Epithelial cell of prostate (primary cell): ENCODE results near the gene OCEL1.

Source experiments
- DNase-seq: peaks from one replicate; pipeline ENCODE4 v3.0.0-alpha.2; 2011; ENCODE audit warnings: low read depth, low spot score
- H3K27ac ChIP-seq: fragments of 450-650 bp; 2 replicates; pipeline ENCODE4 v1.5.1; 2017; ENCODE audit warnings: mild to moderate bottlenecking

The OCEL1 gene

DNA sequence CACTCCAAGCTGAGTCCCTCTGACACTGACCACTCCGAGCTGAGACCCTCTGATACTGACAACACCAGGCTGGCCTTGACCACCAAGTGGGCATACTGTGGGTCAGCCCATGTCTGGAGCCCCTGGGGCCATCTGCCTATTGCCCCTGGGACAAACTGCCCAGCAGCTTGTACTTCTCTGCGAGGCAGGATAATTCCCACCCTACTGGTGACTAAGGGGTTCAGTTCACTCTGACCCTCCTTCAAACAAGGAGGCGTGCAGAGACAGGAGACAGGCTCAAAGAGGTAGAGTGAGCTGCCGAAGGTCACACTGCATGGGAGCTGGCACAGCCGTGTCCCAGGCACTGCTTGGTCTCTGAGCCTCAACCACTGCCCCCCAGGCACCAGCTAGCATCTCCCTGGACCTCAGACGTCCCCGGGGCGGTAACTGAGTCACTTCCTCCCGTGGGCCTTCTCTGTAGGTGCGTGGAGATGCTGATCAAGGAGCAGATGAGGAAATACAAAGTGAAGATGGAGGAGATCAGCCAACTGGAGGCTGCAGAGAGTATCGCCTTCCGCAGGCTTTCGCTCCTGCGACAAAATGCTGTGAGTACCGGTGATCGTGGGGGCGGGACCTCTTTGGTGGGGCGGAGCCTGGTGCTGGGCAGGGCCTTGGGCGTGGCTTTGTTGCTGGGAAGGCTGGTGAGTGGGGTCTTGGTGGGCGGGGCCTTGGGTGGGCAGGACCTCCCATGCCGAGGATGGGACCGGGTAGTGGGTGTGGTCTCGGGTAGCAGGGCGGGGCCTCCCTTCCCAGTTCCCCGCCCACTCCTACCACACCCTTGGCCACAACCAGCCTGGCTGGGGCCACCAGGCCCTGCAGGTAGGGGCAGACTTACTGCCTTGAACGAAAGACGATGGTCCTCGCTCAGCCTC lies 16.6 kb upstream of the OCEL1 start:
- DNase-seq = no peak

DNA sequence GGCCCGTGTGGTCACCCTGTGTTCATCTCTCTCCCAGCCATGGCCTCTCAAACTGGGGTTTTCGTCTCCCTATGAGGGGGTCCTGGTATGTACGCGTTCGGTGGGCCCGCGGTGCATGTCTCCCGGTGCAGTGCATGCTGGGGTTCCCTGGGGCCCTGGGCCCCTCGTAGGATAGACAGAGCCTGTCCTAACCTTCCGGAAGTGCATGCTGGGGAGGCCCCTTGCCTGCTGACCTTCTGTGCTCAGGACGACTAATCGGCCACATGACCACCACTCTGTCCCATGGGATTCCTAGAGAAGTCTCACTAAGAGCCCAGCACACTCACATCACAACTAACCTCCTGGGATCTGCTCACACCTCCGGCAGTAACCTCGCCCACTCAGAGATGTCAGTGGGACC lies 15.7 kb upstream of the OCEL1 start:
- DNase-seq = no peak
- H3K27ac ChIP-seq = no peak overlapping the region

More for the DNA sequence above, 16.6 kb upstream of the OCEL1 start:
- no peak overlapping the region for H3K27ac ChIP-seq

DNA sequence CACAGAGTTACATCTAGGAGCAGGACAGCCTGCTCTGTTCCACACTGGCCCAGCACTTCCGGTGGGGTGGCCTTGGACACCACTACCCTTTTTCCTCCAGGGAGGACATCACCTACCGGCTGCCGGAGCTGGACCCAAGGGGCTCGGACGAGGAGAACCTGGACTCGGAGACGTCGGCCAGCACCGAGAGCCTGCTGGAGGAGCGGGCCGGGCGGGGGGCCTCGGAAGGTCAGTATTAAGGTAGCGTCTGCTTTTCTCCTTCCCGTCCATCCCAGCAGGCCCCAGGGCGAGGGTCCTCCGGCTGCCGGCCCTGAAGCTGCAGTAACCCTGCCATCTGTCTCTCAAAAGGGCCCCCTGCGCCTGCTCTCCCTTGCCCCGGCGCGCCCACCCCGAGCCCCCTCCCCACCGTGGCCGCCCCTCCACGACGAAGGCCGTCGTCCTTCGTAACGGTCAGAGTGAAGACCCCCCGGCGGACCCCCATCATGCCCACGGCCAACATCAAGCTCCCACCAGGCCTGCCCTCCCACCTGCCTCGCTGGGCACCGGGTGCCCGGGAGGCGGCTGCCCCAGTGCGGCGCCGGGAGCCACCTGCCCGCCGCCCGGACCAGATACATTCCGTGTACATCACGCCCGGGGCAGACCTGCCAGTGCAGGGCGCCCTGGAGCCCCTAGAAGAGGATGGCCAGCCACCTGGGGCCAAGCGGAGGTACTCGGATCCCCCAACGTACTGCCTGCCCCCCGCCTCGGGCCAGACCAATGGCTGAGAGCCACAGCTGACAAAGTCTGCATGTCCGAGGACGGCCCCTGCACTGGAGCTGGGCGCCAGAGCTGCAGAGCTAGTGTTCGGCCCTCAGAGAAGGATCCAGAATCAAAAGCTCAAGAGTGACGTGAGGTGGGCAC lies 14.2 kb upstream of the OCEL1 start:
- DNase-seq = no peak
- no peak overlapping the region for H3K27ac ChIP-seq

DNA sequence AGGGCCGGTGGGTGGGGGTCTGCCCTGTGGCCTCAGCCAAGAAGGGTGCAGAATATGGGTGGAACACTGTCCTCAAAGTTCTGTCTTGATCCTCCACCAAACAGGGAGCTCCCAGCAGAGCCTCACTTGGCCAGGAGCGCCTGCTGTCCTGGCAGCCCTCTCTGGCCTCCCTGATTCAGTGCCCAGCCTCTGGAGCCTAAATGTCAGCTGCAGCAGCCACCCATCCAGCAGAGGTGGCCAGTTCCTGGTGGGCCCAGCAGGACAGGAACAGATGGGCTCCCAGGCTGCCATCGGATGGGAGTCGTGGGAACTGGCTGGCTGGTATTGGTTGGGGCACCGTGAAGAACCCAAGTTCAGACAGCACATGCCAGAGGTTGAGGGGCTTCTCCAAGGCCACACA lies 12.7 kb upstream of the OCEL1 start:
- no peak for DNase-seq
- no peak overlapping the region for H3K27ac ChIP-seq

DNA sequence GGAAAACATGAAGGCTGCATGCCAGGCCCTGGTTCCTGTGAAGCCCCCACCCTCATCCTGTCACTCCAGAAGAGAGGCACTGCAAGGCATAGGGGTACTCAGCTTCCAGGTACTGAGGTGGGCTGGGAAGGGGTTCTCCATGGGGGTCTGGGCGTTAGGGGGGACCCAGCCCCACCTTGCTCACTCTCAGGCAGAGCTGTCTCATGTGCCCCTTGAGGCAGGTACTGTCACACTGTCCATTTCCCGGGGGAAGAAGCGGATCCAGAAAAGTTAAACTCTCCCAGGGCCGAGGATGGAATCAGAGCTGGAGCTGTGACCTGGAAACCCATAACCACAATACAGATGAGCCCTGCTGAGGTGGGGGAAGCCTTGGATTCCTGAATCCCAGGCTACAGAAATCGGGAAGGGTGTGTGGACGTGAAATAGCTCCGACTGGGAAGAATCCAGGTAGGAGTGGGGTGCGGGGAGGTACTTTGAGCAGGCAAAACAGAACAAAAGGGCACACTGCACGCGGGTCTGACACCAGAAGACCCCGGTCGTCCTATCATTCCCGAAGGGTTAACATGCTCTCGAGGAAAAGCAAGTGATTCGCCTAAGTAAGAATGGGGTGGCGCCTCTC lies 11.4 kb upstream of the OCEL1 start:
- DNase-seq = no peak
- peak overlapping the region; percentile 80 for H3K27ac ChIP-seq

DNA sequence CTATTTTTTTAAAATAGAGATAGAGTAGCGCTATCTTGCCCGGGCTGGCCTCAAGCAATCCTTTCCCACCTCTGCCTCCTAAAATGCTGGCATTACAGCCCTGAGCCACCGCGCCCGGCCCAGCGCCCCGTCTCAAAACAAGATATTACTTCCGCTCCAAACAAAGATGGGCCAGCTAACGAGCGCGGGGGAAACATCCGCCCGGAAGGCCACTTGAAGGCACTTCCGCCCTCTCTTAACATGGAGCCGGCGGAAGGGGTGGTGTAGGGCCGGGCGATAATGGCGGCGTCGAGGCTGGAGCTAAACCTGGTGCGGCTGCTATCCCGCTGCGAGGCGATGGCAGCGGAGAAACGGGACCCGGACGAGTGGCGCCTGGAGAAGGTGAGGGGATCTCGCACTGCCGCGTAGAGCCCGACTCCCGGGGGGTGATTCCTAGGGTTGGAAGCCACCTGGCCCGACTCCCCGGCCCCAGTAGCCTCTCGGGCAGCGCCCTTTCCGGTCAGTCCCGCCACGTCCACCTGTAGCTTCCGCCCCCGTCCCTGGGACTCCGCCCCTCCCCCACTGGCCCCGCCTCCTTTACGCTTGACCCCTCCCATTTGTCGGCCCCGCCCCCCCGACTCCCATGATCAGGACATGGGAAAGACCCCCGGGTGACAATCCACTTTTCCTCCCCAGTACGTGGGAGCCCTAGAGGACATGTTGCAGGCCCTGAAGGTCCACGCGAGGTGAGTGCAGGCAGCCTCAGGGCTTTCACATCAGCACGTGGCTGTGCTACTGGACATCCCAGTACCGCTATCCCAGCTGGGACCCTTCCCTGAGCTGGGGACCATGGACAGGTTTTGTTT lies 10.7 kb upstream of the OCEL1 start, which contains the start of gene USE1:
Gene USE1 (plus strand): TSS at position 231 of the 845 bp plus-strand sequence. CDS start 49 bp downstream, at position 280.
- H3K27ac ChIP-seq = peak within 1 kb of the TSS; percentile 80
- DNase-seq = peak; percentile 59

DNA sequence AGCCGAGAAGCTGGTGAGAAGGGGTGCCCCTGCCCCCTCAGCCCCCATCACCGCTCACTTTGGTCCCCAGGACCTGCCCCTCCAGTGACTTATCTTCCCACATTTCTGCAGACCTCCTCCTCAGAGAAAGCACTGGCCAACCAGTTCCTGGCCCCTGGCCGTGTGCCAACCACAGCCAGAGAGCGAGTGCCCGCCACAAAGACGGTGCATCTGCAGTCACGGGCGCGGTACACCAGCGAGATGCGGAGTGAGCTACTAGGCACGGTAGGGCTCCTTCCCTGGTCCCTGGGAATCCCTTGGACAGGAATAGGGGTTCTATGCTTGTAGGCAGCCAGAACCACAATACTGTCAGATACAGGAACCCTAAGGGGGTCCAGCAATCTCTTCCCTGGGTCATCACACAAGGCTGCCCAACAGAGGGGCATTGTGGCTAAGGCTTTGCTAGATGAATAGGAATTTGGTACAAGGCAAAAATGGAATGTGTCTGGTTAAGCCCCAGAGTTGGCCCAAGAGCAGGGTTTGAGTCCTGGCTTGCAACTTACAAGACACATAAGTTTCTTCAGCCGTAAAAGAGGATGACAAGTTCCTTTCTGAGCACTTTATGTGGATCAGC lies 9.9 kb upstream of the OCEL1 start:
- DNase-seq = no peak
- H3K27ac ChIP-seq = no peak overlapping the region

DNA sequence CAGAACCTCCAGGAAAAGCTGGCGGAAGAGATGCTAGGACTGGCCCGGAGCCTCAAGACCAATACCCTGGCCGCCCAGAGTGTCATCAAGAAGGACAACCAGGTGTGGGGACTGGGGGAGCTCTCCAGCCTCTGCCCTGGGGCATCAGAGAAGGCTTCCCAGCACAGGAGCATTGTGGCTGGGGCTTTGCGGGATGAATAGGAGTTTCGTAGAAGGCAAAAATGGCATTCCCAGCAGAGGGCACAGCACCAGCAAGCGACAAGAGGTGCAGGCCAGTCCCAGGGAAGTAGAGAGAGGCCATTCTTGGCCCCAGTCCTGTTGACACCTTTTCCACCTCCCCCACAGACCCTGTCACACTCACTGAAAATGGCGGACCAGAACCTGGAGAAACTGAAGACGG lies 6.7 kb upstream of the OCEL1 start:
- DNase-seq = no peak
- no peak overlapping the region for H3K27ac ChIP-seq

DNA sequence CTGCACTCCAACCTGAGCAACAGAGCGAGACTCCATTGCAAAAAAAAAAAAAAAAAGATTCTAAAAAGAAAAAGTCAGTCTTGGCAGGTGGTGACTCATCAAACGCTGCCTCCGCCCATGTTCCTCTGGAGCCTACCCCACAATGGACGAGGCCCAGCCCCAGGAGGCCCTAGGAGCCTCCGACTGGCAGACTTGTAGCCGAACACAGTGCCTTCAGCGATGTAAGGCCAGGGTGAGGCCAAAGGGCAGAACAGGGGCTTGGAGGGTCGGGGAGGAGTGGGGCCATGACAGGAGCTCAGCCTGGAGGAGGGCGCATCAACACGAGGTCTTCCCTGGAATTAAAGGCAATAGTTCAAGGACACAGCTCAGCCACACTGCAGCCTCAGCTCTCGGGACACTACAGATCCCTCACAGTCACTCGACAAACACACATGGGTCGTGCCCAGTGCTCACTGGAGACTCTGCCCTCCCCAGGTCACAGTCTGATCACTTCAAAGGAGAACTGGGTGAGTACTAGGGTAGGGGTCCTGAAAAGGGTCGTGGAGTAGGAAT lies 5.7 kb upstream of the OCEL1 start:
- no peak overlapping the region for H3K27ac ChIP-seq
- no peak for DNase-seq

DNA sequence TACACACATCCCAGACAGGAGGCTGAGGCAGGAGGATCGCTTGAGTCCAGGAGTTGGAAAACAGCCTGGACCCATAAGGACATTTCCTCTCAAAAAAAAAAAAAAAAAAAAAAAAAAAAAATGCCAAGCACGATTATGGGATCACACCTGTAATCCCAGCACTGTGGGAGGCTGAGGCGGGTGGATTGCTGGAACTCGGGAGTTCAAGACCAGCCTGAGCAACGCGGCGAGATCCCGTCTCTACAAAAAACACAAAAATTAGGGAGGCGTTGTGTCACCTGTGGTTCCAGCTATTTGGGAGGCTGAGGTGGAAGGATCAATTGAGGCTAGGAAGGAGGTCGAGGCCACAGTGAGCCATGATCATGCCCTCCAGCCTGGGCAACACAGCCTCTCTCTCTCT lies 973 bp upstream of the OCEL1 start:
- H3K27ac ChIP-seq = no peak overlapping the region
- DNase-seq = no peak

DNA sequence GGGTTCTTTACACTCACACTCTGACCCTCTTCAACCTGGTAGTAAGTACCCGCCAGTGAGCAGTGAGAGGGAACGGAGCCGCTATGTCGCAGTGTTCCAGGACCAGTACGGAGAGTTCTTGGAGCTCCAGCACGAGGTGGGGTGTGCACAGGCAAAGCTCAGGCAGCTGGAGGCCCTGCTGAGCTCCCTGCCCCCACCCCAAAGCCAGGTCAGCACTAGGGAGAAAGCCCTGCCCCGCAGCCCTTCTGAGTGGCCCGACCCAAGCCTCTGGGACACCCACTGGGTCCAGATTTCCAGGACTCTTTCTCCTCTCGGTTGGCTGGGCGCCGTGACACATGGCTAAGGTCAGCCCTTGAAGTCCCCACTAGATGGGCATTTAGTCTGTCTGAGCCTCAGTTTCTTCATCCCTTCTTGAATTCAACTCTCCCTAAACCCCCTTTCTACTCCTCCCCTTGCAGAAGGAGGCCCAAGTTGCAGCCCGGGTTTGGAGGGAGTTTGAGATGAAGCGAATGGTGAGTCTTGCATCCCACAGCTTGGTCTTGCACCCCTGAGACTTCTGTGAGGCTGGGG lies 1.9 kb downstream of the OCEL1 start:
- DNase-seq = no peak
- H3K27ac ChIP-seq = no peak overlapping the region

DNA sequence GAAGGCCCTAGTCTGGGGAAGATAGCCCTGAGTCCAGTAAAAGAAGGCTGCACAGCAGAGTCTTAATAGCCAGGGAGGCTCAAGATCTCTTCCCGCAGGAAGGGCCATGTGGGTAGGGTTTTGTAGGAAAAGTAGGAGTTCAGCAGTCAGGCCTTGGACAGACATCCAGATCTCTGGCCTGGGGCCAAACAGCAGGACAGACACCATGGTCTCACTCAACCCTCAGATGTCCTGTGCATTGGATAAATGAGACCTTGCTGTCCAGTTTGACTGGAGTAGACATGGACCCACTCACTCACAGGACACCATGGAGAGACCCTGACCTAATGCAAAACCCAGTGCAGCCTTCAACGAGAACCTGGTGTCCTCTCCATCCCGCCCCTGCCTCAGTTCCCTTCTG lies 3.9 kb downstream of the OCEL1 start:
- DNase-seq = no peak
- no peak overlapping the region for H3K27ac ChIP-seq

DNA sequence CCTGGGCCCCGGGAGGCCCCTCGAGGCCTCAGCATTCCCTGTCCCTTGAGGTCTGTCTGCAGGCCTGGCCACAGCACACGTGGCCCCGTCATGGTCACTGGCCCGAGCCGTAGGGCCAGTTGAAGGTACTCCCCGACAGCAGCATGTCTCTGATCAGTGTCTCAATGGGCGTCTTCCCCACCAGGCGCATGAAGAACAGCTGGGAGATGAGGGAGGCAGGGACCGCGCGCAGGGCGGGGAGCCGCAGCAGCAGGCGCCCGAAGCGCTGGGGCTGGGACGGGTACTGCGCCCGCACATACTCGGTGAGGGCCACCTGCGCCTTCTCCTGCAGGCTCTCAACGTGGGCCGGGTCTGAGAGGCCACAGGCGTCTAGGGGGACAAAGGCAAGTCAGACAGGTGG lies 6.2 kb downstream of the OCEL1 start:
- H3K27ac ChIP-seq = no peak overlapping the region
- no peak for DNase-seq

DNA sequence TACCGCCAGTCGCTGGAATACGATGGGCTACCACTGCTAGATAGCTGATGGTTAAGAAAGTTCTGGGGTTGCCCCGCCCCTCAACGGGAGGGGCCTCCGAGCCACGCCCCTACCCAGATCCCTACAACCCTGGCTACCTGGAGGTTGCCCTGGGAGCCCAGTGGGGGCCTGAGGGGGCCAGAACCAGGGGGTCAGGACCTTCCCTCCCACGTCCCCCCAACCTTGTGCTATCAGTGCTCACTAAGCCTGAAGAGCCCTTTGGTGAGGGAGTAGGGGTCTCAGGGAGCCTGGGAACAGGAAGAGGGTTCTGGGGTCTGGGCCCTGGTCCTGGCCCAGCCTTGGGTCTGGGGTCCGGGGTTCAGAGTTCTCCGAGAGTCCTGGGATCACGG lies 8.9 kb downstream of the OCEL1 start:
- no peak for DNase-seq
- peak overlapping the region; percentile 59 for H3K27ac ChIP-seq

DNA sequence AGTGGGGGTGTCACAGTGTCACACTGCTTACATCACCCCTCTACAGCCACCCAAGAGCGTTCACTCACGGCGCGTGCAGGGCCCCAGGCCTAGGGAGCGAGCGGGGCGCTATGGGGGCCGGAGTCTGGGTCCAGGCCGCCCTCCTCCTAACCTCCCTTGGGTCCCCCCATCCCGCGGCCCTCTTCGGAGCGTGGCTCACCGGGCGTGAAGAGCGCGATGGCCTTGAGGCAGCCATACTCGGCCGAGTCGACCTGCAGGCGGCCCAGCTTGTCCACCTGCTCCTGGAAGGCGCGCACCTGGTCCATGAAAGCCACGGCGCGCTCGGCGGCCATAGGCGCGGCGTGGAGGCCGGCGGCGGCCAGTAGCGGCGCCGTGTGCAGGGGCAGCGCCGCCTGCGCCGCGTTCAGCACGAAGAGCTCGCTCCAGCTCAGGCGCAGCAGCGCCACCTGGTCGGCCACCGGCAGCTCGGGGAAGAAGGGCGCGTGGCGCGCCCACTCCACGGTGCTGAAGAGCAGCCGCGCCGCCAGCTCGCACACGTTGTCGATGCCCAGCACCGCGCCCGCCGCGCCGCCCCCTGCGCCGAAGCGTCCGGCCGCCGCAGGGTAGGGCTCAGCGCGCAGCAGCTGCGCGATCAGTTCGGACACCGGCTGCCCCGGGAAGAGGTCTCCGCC lies 9.4 kb downstream of the OCEL1 start:
- H3K27ac ChIP-seq = peak overlapping the region; percentile 59
- DNase-seq = no peak

DNA sequence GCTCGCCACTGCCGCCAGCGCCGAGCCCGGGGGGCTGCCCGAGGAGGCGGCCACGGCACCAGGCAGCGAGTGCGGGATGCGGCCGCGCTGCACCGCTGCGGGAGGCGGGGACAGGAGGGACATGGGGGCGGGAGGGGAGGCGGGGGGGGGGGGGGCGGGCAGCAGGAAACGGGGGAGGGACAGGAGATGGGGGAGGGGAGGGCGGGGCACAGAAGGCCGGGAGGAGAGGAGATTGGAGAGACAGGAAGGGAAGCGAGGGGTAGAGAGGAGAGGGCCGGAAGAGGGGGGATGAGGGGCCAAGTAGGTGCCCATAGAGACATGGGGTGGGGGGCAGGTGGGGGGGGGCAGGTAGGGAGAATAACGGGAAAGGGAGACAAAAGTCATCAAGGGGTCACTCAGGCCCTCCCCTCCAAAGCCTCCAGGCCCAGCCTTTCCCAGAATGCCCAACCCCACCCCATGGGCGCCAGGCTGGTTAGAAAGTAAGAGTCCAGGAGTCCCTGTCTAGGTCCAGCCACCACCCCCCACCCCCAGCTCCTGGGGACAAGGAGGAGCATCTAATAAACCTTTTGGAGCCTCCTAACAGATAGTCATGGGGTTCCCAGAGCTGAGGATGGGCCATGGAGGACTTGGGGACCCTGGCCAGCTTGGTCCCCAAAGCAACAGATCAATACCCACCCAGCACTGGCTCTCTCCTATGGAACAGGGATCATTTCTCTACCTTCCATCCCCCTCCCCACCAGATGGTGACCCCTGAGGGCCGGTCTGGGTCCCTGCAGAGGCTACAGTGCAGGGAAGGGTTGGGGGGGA lies 10.1 kb downstream of the OCEL1 start:
- H3K27ac ChIP-seq = peak overlapping the region; percentile 59
- DNase-seq = no peak

DNA sequence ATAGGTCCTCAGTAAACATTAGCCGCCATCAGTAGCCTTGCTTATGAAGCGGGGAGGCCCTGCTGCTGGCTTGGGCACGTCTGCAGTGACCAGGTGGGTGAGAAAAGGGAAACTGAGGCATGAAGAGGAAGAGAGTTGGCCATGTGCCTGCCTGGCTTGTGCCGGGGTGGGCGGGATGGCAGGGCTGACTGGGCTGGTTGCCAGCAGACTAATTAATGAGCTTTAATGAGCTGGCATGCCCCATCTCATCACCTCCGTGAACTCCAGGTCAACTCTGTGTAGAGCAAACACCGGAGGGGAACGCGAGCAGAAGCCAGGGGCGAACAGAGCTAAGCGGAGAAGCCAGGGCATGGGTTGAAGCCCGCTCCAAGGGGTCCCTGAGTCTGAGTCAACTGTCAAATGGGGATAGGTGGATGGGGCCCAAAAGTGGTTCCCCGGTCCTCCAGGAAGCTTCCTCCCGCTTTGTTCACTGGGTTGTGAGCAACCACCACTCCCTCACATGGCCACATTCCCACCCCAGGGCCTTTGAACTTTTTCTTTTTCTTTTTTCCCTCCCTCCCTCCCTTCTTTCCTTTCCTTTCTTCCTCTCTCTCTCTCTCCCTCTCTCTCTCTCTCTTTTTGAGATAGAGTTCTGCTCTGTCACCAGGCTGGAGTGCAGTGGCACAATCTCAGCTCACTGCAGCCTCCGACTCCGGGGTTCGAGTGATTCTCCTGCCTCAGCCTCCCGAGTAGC lies 11.0 kb downstream of the OCEL1 start:
- peak overlapping the region; percentile 59 for H3K27ac ChIP-seq

More for the DNA sequence above, 11.0 kb downstream of the OCEL1 start:
- DNase-seq = no peak
